Ovary (tissue), 3 donors: ENCODE results near the gene CATSPER4.

Experiments used
- CTCF ChIP-seq, 3 donors: fragments of 450-650 bp in 2 of 3; fragments of 200-600 bp in 1 of 3; IDR thresholded peaks; one replicate each; pipeline versions ENCODE4 v1.5.1 to v1.8.0; 2016 to 2022; ENCODE audit warnings: antibody characterized with exemption in 3 of 3, mild to moderate bottlenecking in 1 of 3
- POLR2A ChIP-seq: fragments of 450-650 bp; IDR thresholded peaks from one replicate; pipeline ENCODE4 v1.6.1; 2017; ENCODE audit warnings: antibody characterized with exemption, mild to moderate bottlenecking, moderate library complexity
- donor health status: DM: no; HTN: no; CAD: no.

- TF ChIP-seq CTCF (IDR thresholded peaks at IDR 0.05): no peak
- TF ChIP-seq POLR2A: no peak
These were observed 8.1 kb upstream of the CATSPER4 start for GRCh38 chr1:26182383-26182696.
